ENCODE results near the gene MCRIP1. TPM values are rescaled to one million over a fixed set of nuclear protein-coding genes. Genes with fewer than 3 reads are reported as not detected.

The MCRIP1 gene
- total RNA-seq, 1 donor from 2014 or later = 106 TPM

GRCh38 chr17:81846743-81847689 lies 13.9 kb upstream of the MCRIP1 start:
- no peak overlapping the region for H3K4me3 Mint-ChIP-seq (ENCODE audit: unreplicated experiment)
- H3K4me1 ChIP-seq (ENCODE audit: insufficient read depth, low read length) = no peaks in the 10 kb centered on the region
- H3K79me2 ChIP-seq (ENCODE audit: insufficient read depth, low read length) = peaks cover 20% of the 10 kb centered on the region
- FAIRE-seq (no peak), DNase-seq (ENCODE audit: low read depth) (no peak)
- TF ChIP-seq EZH2 (IDR thresholded peaks at IDR 0.05; ENCODE audit: insufficient read depth, low read length) = no peak
- no peak for TF ChIP-seq CTCF (IDR thresholded peaks at IDR 0.05; ENCODE audit: insufficient read depth, low read depth, low read length)
- H3K9ac ChIP-seq (ENCODE audit: low read length) = no peak overlapping the region
- no peak overlapping the region for H3K27ac Mint-ChIP-seq (ENCODE audit: unreplicated experiment)
- H3K9me3 ChIP-seq (ENCODE audit: insufficient read depth, low read depth, low read length) = no peaks in the 10 kb centered on the region
- no peaks in the 10 kb centered on the region for H3K27me3 Mint-ChIP-seq (ENCODE audit: low read depth, unreplicated experiment)
- H3K4me2 ChIP-seq (ENCODE audit: low read length) = no peak overlapping the region
- no peak overlapping the region for H2AFZ ChIP-seq (ENCODE audit: low read depth, low read length)
- H3K36me3 Mint-ChIP-seq (ENCODE audit: low read depth, unreplicated experiment) = peaks cover 13% of the 10 kb centered on the region
- H3K9me3 Mint-ChIP-seq (ENCODE audit: unreplicated experiment) = no peaks in the 10 kb centered on the region
- H3K27me3 ChIP-seq (ENCODE audit: insufficient read depth, low read length) = no peaks in the 10 kb centered on the region
- H3K27ac ChIP-seq (ENCODE audit: low read depth, low read length) = no peak overlapping the region
- peaks cover 66% of the 10 kb centered on the region for H4K20me1 ChIP-seq (ENCODE audit: insufficient read depth, low read length)
- no peaks in the 10 kb centered on the region for H3K4me1 Mint-ChIP-seq (ENCODE audit: low read depth, unreplicated experiment)
- peaks cover 42% of the 10 kb centered on the region for H3K36me3 ChIP-seq (ENCODE audit: insufficient read depth, low read length)
- no peak overlapping the region for H3K4me3 ChIP-seq (ENCODE audit: insufficient read depth, low read depth, low read length)

GRCh38 chr17:81845881-81846742 lies 13.0 kb upstream of the MCRIP1 start:
- Histone ChIP-seq H3K79me2 (ENCODE audit: insufficient read depth, low read length) (peaks cover 10% of the 10 kb centered on the region), H3K4me2 (ENCODE audit: low read length) (no peak overlapping the region), H3K36me3 (ENCODE audit: insufficient read depth, low read length) (peaks cover 38% of the 10 kb centered on the region), H2AFZ (ENCODE audit: low read depth, low read length) (no peak overlapping the region), H3K9me3 (ENCODE audit: insufficient read depth, low read depth, low read length) (no peaks in the 10 kb centered on the region), H3K27me3 (ENCODE audit: insufficient read depth, low read length) (no peaks in the 10 kb centered on the region), H3K4me1 (ENCODE audit: insufficient read depth, low read length) (no peaks in the 10 kb centered on the region), H4K20me1 (ENCODE audit: insufficient read depth, low read length) (peaks cover 65% of the 10 kb centered on the region), H3K9ac (ENCODE audit: low read length) (no peak overlapping the region), H3K4me3 (ENCODE audit: insufficient read depth, low read depth, low read length) (no peak overlapping the region), H3K27ac (ENCODE audit: low read depth, low read length) (no peak overlapping the region)
- no peak overlapping the region for H3K4me3 Mint-ChIP-seq (ENCODE audit: unreplicated experiment)
- peaks cover 10% of the 10 kb centered on the region for H3K36me3 Mint-ChIP-seq (ENCODE audit: low read depth, unreplicated experiment)
- H3K4me1 Mint-ChIP-seq (ENCODE audit: low read depth, unreplicated experiment) = no peaks in the 10 kb centered on the region
- FAIRE-seq = no peak
- DNase-seq (ENCODE audit: low read depth) = no peak
- no peak for TF ChIP-seq CTCF (IDR thresholded peaks at IDR 0.05; ENCODE audit: insufficient read depth, low read depth, low read length)
- TF ChIP-seq EZH2 (IDR thresholded peaks at IDR 0.05; ENCODE audit: insufficient read depth, low read length) = no peak
- no peaks in the 10 kb centered on the region for H3K27me3 Mint-ChIP-seq (ENCODE audit: low read depth, unreplicated experiment)
- H3K27ac Mint-ChIP-seq (ENCODE audit: unreplicated experiment) = no peak overlapping the region
- no peaks in the 10 kb centered on the region for H3K9me3 Mint-ChIP-seq (ENCODE audit: unreplicated experiment)

All from astrocyte (in vitro differentiated cells and primary cell).